Fibroblast of the conjunctiva (primary cell): ENCODE results near the gene LAG3.
A peak's percentile ranks its signal among the peaks of the same experiment; 100 is the strongest.

Experiments
- DNase-seq: peaks from one replicate; pipeline ENCODE4 v3.0.0-alpha.2; 2010; ENCODE audit warnings: low read depth

The LAG3 gene

GRCh38 chr12:6824085-6824775 is 51.9 kb downstream of the LAG3 start:
- DNase-seq = no peak

DNA sequence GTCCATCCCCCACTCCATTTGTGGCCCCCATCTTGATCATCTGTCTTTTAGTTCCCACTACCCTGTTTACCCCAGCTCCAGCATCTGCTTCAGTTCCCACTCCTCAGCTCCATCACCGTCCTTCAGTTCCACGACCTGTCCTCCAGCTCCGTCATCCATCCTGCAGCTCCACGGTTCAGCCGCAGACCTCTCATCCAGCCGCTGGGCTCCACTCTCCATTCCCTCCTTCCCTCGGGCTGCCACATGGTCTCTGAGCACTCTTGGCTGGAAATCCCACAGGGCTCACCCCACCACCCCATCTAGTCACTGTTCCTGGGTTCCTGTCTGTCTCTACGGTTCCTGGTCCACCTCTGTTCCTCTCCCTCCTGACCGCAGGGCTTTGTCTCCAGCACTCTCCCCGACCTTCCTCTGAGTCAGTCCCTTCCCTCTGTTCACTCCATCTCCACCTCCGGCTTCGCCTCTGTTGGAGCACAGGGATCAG is 52.6 kb downstream of the LAG3 start:
- DNase-seq = no peak

- peak; percentile 80 for DNase-seq
These were observed 53.2 kb downstream of the LAG3 start for GRCh38 chr12:6825398-6826124.

GRCh38 chr12:6826125-6826733 is 53.9 kb downstream of the LAG3 start:
- no peak for DNase-seq

GRCh38 chr12:6826734-6827436 is 54.6 kb downstream of the LAG3 start:
- no peak for DNase-seq

DNA sequence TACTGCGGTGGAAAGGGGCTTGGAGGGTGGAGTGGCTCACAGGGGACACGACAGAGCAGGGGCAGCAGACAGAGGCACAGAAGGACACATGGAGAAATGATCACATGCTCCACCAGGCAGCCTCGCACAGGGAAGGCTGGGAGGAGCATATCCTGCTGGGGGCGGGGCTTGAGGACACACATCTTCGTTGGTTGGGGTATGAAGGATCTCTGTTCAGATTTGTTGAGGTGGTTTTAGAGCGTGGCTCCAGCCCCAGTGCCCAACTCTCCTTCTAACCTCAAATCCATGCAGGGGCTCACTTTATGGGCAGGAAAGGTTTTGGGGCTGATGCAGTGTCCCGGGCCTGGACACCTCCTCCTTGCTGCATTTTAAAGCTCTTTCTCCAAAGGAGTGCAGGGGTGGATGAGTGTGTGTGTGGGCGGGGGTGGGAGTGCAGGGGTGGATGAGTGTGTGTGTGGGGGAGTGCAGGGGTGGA is 55.2 kb downstream of the LAG3 start:
- peak; percentile 65 for DNase-seq
